ENCODE measurements around the gene COL13A1.

The COL13A1 gene

DNA sequence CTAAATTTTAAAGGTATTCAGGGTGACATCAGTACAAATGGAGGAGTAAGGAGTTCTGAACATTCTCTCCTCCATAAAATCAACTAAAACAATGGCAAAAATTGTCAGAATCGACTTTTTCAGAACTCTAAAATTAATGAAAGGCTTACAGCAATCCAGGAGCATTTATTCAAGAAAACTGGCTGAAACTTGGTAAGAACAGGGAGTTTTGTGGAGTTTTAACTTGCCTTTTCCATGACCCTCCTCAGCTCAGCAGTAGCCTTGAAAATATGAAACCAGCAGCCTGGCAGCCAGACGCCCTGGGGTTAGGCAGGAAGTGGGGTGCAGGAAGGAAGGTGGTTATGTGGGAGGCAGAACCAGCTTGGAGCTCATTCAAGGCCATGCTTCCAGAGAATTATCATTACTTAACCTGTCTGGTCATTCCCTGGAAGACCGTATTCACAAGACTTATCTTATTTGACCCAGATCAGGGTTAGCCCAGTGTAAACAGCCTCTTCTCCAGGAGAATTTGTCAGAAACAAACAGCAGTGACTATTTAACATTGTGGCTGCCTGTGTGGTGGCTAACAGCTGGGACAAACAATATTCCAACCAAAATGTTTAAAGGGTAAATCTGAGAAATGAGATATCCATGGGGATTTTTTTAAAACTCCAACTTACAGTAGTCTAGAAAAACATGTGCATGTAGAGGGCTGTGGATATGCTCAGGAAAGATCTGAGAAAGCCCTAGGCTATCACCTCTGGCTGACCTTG is 175.3 kb downstream of the COL13A1 start:
- no peak for DNase-seq

DNA sequence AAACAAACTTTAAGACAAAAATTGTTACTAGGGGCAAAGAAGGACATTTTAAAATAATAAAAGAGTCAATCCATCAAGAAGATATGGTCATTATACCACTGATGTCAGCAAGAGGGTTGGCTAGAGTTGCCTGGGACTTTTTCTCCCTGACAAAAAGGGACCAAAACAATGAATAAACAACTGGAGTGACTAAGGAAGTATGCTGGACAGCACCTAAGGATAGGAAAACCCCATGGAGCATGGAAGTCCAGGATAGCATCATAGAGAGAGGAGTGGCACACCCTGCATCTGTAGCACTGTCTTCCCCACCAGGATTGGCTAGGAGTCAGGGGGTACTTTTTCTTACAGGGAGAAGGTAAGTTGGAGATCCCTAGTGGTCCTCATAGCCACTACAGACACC is 177.5 kb downstream of the COL13A1 start:
- DNase-seq, result no peak

DNA sequence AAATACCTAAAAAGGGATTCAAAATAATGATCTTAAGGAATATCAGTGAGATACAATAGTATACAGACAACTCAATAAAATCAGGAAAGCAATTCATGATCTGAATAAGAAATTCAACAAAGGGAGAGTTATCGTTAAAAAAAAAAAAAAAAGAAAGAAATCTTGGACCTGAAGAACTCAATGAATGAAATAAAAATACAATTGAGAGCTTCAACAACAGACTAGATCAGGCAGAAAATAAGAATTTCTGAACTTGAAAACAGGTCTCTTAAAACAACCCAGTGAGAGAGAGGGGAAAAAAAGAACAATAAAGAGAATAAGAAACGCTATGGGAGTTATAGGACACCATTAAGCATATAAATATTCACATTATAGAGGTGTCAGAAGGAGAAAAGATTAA is 179.0 kb downstream of the COL13A1 start:
- DNase-seq, result no peak

DNA sequence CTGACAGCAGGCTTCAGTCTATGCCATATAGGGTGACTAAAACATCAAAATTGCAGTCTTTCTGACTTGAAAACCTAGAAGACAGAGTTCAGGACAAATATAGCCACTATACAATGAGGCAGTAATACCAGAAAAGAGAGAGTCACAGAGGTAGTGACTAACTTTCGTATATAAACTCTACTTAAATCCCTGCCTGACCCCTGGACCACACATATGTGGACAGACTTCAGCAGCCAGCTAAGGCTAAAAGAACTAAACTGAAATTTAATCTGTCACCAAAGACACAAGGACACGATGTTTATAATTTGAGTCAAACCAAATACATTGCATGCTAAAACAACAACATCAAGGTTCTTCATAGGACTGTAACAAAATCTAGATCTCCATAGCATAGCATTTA is 186.4 kb downstream of the COL13A1 start:
- peak; percentile 9 for DNase-seq

DNA sequence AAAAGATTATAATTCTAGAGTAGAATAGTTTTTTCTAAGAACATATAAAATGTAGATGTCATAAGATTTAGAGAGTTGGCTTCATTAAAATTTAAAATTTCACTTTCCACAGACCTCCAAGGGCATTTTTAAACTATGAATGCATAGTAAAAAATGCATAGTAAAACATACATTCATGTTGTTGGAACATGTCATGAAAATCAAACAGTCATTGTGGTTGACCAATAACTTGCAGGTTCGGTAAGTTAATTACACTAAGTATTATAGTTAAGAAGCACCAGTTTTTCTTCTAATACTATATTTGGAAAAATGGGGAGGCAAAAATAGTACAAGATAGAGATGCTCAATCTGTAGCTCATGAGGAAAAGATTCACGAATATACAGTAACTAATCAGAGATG is 189.4 kb downstream of the COL13A1 start:
- no peak for DNase-seq

DNA sequence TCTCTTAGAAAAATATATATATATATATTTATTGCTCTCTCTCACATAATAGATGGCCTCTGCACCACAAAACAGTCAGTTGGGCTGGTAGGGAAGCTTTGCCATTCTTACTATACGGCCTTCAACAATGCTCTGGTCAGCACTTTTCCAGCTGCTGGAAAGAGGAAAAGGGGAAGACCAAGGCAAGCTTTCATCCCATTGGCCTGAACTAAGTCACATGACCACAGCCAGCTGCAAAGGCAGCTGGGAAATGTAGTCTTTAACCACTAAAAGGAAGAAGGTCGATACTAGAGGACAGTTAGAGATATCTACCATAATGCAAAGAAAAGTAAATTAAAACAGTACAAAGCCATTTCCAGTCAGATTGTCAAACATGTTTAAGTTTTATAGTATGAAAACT is 192.6 kb downstream of the COL13A1 start:
- peak; percentile 76 for DNase-seq

DNA sequence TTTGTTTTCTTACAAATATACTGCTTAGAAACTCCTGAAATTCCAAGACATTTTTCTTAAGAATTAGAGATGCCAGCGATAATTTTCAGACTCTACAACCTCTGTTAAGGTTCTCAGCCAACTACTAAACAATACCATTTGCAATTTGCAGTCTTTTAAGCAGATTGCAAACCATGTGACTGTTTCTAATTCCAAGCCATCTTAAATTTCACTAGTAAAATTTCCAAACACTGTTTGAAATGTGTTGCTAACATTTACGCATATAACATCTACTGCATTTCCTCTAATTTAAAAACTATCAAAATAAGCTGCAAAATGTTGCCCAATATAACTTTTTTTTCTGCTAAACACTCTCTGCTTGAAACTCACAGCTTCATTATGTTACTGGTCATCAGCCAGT is 194.9 kb downstream of the COL13A1 start:
- no peak for DNase-seq

DNA sequence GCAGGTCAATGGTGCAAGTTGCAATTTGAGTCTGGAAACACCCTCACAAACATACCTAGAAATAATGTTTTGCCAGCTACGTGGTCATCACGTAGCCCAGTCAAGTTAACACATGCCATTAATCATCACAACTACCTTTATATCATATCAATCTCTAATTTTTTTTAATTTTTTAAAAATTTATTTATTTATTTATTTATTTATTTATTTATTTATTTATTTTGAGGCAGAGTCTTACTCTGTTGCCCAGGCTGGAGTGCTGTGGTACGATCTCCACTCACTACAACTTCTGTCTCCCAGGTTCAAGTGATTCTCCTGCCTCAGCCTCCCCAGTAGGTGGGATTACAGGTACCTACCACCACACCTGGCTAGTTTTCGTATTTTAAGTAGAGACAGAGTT is 198.6 kb downstream of the COL13A1 start:
- DNase-seq, result no peak

DNA sequence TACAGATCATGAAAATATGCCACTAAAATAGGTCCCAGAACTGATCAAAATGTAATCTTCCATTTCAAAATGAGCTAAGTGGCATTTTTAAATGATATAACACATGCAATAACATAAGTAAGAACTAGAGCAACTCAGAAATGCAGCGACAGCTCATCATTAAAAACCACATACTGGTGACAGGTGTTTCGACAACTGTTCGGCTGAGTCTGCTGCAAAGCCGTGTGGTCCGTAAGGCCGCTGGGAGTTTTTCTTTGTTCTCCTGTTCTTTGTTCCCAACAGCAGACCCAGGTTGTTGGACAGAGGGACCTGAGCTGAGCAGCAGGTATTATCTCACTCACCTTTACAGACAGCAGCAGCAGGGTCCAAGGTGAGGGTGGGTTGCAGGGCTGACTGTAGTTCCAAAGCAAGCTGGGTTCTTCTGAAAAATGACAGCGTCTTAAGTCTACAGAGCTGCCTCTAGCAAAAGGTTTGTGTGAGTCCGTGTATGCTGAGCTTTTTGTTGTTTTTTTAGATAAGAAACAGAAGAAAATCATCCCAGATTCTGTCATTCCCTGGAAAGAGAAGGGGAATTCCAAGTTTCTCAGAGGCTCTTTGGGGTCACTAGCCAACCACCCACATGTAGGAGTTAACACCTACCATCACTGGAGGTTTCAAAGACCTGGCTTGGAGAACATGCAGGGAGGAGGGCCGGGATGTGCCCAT is 205.6 kb downstream of the COL13A1 start:
- no peak for DNase-seq
